Parathyroid adenoma (tissue), 2 donors: ENCODE measurements around the gene ETV4.

ENCODE experiments used
- H2AFZ ChIP-seq: fragments of 300-600 bp; sonication (generic); one replicate; pipeline ENCODE4 v1.7.0; 2017; ENCODE audit warnings: antibody characterized with exemption, mild to moderate bottlenecking
- H3K27ac ChIP-seq: fragments of 300-600 bp; sonication (generic); one replicate; pipeline ENCODE4 v1.7.0; 2017
- H3K27me3 ChIP-seq: fragments of 300-600 bp; sonication (generic); one replicate; pipeline ENCODE4 v1.7.0; 2017; ENCODE audit warnings: low read length; ENCODE audit not compliant: control insufficient read depth, insufficient read depth
- H3K36me3 ChIP-seq: fragments of 300-600 bp; sonication (generic); one replicate; pipeline ENCODE4 v1.7.0; 2017; ENCODE audit warnings: low read length; ENCODE audit not compliant: control insufficient read depth, insufficient read depth
- H3K4me1 ChIP-seq: fragments of 300-600 bp; sonication (generic); one replicate; pipeline ENCODE4 v1.7.0; 2017; ENCODE audit warnings: control low read depth
- H3K4me2 ChIP-seq: fragments of 300-600 bp; sonication (generic); one replicate; pipeline ENCODE4 v1.7.0; 2017; ENCODE audit warnings: low read length
- H3K4me3 ChIP-seq: fragments of 300-600 bp; sonication (generic); one replicate; pipeline ENCODE4 v1.7.0; 2017; ENCODE audit warnings: low read depth, low read length
- H3K79me2 ChIP-seq: fragments of 300-600 bp; sonication (generic); one replicate; pipeline ENCODE4 v1.7.0; 2017; ENCODE audit warnings: control low read depth
- H3K9ac ChIP-seq: fragments of 300-600 bp; sonication (generic); one replicate; pipeline ENCODE4 v1.7.0; 2017; ENCODE audit warnings: mild to moderate bottlenecking
- H3K9me3 ChIP-seq: fragments of 300-600 bp; sonication (generic); one replicate; pipeline ENCODE4 v1.7.0; 2017; ENCODE audit warnings: low read length; ENCODE audit not compliant: control insufficient read depth
- CTCF ChIP-seq: fragments of 300-600 bp; sonication (generic); IDR thresholded peaks from one replicate; pipeline ENCODE4 v1.7.0; 2017; ENCODE audit warnings: antibody characterized with exemption, mild to moderate bottlenecking
- donor health status: primary hyperparathyroidism.

Gene ETV4

GRCh38 chr17:43540821-43541674 lies 5.1 kb downstream of the ETV4 start:
- H3K4me2 ChIP-seq: no peak overlapping the region
- H3K79me2 ChIP-seq: no peaks in the 10 kb centered on the region
- no peaks in the 10 kb centered on the region for H3K27me3 ChIP-seq
- no peak overlapping the region for H3K4me3 ChIP-seq
- H3K27ac ChIP-seq: no peak overlapping the region
- H3K4me1 ChIP-seq: peaks cover 3% of the 10 kb centered on the region
- H3K9ac ChIP-seq: no peak overlapping the region
- TF ChIP-seq CTCF: no peak
- H2AFZ ChIP-seq: no peak overlapping the region
- no peaks in the 10 kb centered on the region for H3K9me3 ChIP-seq
- no peaks in the 10 kb centered on the region for H3K36me3 ChIP-seq

- no peak for TF ChIP-seq CTCF
- Histone ChIP-seq H3K36me3 (no peaks in the 10 kb centered on the region), H3K4me1 (peaks cover 11% of the 10 kb centered on the region), H3K9me3 (no peaks in the 10 kb centered on the region), H3K9ac (no peak overlapping the region), H3K27ac (no peak overlapping the region), H3K27me3 (no peaks in the 10 kb centered on the region), H2AFZ (no peak overlapping the region), H3K79me2 (no peaks in the 10 kb centered on the region), H3K4me3 (no peak overlapping the region), H3K4me2 (no peak overlapping the region)
Measured at GRCh38 chr17:43536236-43536992, 9.7 kb downstream of the ETV4 start.

GRCh38 chr17:43534909-43535308 lies 11.2 kb downstream of the ETV4 start:
- no peaks in the 10 kb centered on the region for H3K9me3 ChIP-seq
- no peaks in the 10 kb centered on the region for H3K36me3 ChIP-seq
- no peaks in the 10 kb centered on the region for H3K27me3 ChIP-seq
- H3K4me3 ChIP-seq: no peak overlapping the region
- no peak overlapping the region for H3K27ac ChIP-seq
- H3K79me2 ChIP-seq: no peaks in the 10 kb centered on the region
- no peak overlapping the region for H3K4me2 ChIP-seq
- no peak overlapping the region for H3K9ac ChIP-seq
- H3K4me1 ChIP-seq: peaks cover 21% of the 10 kb centered on the region
- no peak for TF ChIP-seq CTCF
- H2AFZ ChIP-seq: no peak overlapping the region

- Histone ChIP-seq H3K4me1 (peaks cover 21% of the 10 kb centered on the region), H3K4me3 (no peak overlapping the region), H3K9me3 (no peaks in the 10 kb centered on the region), H3K27me3 (no peaks in the 10 kb centered on the region), H3K4me2 (no peak overlapping the region), H3K36me3 (no peaks in the 10 kb centered on the region), H3K9ac (no peak overlapping the region), H3K27ac (no peak overlapping the region), H2AFZ (no peak overlapping the region), H3K79me2 (no peaks in the 10 kb centered on the region)
- no peak for TF ChIP-seq CTCF
Measured at GRCh38 chr17:43533699-43534098, 12.4 kb downstream of the ETV4 start.
